DMS114 treated with DMSO at 0.1 percent for 48 hours (cell line): ENCODE data around the gene ZFP36L1.

ENCODE experiments used
- DNase-seq: peaks from one replicate; lab custom pipeline; 2025; ENCODE audit not compliant: unreplicated experiment; lab: John Stamatoyannopoulos, UW

Gene ZFP36L1, protein sequence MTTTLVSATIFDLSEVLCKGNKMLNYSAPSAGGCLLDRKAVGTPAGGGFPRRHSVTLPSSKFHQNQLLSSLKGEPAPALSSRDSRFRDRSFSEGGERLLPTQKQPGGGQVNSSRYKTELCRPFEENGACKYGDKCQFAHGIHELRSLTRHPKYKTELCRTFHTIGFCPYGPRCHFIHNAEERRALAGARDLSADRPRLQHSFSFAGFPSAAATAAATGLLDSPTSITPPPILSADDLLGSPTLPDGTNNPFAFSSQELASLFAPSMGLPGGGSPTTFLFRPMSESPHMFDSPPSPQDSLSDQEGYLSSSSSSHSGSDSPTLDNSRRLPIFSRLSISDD

DNA sequence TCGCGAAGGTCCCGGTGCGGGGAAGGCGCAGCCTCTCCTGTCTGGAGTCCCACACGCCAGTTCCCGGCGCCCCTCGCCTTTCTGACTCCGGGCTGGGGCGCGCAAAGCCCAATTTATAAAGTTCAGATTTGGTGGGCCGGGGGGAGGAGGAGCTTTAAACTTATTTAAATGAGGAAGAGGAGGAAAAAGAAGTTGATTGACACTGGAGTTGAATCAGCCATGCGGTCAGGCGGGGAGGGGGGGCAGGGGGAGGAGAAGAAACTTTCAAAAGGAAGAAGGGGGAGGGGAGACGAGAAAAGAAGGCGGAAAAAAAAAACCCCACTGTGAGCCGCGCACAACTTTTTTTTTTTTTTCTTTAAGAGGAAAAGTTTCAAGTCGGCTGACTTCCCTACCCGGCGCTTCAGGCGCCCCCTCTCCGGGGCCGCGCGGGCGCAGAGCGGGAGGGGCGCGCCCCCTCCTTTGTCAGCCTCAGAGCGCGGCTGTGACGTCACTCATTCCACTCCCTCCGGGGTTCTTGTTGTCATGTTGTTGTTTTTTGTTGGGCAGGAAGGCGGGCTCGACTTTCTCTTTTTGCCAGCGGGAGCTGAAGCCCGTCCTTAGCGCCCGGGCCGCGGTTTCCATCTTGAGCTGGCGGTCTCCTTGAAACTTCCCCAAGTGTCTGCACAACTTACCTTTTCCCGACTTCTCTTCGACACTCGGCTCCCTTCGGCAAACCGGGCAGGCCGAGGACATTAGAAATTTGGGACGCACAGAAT, at the start of gene ZFP36L1:
TSS of gene ZFP36L1 (minus strand) at position 89 of the 755 bp plus-strand sequence. CDS start 129 bp downstream, outside the sequence.
- DNase-seq = peak; percentile 77

GRCh38 chr14:68842298-68842697, 49.4 kb upstream of the ZFP36L1 start:
- no peak for DNase-seq

DNA sequence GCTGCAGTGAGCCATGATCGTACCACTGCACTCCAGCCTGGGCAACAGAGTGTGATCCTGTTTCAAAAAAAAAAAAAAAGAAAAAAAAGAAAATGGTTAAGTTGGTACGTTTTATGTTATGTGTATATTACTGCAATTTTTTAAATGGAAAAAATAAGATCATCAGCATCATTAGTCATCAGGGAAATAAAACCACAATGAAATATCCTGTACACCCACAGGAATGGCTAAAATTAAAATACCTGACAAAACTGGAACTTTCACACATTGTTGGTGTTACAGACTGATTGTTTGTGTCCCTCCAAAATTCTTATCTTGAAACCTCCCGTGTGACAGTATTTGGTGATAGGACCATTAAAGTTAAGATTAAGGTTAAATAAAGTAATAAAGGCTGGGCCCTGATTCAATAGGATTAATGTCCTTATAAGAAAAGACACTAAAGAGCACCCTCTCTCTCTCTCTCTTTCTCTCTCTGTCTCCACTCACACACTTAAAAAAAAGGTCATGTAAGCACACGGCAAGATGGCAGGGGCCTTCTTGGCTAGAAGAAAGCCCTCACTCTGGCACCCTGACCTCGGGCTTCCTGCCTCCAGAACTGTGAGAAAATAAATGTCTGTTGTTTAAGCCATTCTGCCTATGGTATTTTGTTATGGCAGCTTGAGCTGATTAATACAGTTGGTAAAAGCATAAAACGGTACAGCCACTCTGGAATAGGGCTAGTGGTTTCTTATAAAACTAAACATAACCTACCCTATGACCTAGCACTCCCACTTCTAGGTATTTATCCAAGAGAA, 48.3 kb upstream of the ZFP36L1 start:
- no peak for DNase-seq

DNA sequence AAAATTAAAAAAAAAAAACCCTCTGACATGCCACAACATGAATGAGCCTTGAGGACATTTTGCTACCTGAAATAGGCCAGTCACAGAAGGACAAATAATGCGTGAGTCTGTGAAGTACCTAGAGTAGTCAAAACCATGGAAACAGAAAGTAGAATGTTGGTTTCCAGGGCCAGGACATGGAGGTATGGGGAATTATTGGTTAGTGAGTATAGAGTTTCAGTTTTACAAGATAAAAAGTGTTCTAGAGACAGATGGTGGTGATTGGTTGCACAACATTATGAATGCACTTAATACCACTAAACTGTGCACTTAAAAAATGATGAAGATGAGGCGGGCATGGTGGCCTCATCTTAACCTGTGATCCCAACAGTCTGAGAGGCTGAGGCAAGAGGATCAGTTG, 47.6 kb upstream of the ZFP36L1 start:
- no peak for DNase-seq

- DNase-seq = no peak
Measured at GRCh38 chr14:68836082-68836481, 43.2 kb upstream of the ZFP36L1 start.

DNA sequence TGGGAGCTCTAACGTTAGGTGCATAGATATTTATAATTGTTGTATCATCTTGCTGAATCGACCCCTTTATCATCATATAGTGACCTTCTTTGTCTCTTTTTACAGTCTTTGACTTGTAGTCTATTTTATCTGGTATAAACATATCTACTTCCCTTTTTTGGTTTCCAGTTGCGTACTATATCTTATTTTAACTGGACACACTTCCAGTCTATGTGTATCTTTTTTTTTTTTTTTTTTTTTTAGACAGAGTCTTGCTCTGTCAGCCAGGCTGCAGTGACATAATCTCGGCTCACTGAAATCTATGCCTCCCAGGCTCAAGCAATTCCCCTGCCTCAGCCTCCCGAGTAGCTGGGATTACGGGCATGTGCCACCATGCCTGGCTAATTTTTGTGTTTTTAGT, 41.9 kb upstream of the ZFP36L1 start:
- no peak for DNase-seq

DNA sequence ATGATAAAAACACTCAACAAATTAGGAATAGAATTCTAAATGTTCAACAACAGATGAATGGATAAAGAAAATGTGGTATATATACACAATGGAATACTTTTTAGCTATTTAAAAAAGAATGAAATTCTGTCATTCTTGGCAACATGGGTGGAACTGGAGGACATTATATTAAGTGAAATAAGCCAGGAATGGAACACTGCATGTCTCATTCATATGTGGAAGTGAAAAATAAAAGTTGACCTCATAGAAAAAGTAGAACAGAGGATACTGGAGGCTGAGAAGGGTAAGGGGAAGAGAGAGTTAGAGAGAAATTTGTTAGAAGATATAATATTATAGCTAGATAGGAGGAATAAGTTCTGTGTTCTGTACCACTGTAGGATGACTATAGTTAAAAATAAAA, 35.8 kb upstream of the ZFP36L1 start:
- DNase-seq = no peak

DNA sequence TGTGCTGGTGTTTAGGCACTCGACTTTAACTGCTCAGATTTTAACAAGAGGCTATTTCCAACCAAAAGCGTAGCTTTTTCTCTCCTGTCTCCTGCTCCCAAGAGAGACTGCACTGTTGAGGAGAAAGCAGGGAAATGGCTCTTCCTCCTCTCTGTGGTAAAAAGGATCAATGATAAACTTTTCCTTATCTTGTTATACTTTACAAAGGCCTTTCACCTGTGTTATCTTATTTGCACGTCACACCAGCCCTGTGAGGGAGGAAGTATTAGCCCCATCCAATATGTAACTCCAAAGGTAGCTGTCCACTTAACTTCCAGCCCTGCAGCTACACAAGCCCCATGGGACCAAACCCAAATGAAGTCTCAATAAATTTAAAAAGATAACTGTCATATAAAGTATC, 32.9 kb upstream of the ZFP36L1 start:
- DNase-seq = no peak

DNA sequence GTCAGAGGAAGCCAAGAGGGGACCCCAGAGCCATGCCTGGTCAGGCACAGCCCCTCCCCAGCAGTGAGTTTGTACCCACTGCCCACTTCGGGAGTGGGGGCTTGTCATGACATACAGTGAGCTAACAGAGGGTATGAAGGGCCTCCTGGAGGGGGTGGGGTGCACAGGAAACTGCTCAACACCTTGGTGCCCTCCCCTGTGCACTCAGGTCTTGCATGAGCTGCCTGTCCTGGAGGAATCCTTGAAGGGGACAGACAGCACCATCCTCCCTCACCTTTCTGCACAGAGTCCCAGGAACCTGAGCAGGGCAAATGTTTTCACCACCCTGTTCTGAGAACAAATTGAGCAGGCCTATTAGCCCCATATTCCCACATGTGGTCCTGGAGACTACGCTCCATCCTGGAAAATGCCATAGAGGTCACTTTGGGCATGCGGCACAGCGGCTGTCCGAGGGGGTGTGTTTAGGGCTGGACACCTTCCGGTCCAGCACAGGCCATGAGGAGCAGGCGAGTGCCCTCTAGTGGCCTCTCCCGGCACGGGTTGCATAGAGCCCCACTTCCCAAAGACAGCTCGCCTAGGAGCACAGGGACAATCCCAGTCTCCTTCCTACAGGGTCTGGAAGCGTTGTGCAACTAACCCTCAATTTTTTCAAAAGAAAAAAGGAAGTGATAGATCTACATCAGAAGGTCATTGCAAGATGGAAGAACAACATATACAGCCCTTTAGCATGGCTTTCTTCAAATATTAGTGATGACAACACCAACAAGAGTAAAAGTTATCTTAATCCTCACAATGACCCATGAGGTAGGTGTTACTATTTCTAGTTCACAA, 31.9 kb upstream of the ZFP36L1 start:
- no peak for DNase-seq

DNA sequence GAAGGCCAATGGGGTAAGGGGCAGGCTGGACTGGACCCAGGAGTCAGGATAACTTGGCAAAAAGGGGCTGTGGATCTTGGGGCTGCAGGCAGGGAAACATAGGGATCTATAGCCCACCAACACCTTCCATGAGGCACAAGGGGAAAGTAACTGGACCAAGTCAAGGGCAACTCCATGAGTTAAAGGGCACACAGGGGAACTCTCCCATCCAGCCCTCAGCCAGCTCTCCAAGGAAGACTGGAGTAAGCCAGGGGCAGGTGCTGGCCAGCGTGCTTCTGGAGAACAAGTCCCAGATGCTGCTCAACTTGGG, 31.3 kb upstream of the ZFP36L1 start:
- DNase-seq = no peak

DNA sequence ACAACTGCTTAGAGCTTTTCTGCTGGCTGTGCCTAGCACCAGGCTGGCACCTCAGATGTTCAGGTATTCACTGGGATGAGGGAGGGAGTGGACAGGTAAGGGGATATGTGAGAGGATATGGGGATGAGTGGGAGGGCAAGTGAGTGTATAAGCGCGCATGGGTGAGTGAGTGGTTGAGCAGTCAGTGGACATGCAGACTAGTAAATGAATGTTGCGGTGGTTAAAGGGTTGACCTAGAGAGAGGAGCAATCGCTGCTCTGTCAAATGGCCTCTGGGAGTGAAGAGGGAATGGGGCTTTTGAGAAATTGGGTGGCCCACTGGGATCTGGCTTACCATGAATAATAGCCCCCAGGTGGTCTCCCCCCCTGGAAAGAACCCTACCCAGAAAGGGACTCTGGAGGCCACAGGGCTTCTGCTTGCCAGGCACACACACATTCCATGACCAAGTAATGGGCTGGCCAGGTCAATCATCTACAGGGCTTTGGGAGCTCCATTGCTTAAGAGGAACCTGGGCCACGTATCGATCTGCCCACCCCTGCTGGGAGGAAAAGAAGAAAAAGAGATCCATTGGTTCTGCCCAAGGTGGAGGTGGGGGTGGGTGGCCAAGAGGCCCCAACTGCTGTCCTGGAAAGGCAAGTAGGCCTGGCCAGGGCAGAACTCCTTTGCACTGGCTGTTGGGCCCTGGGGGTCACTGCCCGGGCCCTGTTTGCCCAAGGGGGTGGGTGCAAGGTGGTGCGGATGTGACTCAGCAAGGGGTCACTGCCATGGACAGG, 30.8 kb upstream of the ZFP36L1 start:
- no peak for DNase-seq

- no peak for DNase-seq
Measured at GRCh38 chr14:68822926-68823325, 30.1 kb upstream of the ZFP36L1 start.

DNA sequence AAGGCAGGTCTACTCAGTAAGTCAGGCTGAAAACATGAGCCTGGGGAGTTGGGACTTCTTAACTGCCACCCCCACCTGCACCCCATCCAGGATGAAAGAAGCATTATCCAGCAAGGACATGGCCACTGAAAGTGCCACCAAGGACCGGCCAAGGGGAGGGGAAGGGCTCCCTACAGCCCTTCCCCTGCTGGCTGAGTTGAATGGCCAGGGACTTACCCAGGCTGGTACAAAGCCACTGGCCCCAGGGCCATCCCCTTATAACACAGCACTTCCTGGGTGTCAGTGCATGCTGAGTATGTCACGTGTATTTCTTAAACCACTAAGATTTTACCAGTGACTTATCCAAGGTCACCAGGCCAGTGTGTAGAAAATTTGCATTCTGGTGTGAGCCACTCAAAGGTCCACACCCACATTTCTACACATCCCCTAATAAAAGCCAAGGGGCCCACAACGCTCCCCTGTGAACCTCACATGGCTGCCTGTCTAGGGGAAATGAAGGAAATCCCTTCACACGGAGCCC, 29.3 kb upstream of the ZFP36L1 start:
- DNase-seq = no peak

DNA sequence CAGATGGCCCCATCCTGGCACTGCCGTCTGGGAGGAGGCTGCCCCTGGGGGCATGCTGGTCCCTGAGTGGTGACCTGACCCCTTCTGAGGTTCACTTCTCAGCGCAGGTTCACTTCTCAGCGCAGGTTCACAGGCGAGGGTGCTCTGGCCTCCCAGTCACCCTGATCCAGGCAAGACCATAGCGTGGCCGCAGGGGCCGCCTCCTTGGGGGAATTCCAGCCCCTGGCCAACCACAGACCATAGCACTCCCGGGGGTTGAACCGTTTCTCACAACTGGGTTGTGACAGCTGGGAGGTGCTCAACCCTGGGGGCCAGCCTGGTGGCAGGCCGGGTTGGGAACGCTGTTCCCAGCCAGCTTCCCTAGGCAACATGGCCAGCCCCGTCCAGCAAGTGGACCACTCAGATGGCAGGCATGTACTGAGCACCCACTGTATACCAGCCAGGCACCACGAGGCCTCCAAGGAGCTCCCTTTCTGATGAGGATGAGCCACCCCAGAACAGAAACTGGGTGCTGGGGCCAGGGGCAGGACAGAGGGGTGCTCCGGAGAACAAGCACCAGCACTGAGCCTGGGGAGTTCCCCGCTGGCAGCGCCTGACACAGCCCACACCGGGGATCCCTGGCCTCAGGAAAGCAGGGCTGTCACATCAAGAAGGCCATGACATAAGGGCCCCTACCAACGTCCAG, 28.3 kb upstream of the ZFP36L1 start:
- DNase-seq = no peak

DNA sequence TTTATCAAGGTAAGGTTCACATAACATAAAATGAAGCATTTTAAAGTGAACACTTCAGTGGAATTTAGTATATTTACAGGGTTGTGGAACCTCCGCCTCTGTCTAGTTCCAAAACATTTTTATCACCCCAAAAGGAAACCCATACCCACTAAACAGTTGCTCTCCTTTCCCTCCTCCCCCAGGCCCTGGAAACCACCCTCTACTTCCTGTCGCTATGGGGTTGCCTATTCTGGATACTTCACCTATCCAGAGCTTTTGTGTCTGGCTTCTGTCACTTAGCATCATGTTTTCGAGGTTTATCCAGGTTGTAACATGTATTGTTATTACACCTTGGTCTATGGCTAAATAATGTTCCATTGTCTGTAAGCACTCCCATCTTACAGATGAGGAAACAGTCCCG, 27.7 kb upstream of the ZFP36L1 start:
- no peak for DNase-seq

DNA sequence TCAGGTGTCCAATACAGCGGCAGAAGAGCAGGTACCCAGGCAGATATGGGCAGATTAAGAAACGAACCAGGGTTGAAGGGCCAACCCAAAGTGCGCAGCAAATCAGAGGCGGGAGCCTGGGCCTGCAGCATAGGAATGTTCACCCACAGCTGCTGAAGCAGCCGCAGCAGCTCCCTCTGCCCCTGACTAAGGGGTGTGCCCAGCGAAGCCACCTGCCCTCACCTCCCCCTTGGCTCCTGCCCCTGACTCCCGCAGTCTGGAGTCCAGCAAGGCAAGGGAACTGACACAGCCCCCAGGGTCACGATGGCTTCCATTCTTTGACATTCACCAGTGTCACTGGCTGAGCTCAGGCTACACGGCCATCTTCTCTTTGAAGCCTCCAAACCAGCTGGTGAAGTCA, 27.3 kb upstream of the ZFP36L1 start:
- DNase-seq = no peak

DNA sequence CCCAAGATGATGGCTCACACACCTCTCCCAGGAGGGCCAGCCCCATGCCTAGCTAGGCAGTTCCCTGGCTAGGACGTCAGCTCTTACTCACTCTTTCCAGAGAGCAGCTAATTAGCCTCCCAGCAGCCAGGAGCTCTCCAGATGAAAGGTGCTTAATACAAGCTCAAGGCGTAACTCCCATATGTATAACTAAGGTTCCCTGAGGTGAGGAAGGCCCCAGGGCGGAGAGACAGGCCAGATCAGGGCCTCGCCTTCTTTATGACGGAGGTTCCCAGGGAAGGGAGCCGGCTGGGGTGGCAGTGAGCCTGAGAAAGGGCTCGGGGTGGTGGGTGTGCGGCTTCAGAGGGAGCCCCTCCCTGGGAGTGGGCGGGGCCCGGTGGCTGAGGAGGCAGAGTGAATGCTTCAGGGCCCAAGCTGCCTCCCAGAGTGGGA, 26.4 kb upstream of the ZFP36L1 start:
- DNase-seq = no peak

- DNase-seq = no peak
Measured at GRCh38 chr14:68817506-68818212, 24.8 kb upstream of the ZFP36L1 start.

DNA sequence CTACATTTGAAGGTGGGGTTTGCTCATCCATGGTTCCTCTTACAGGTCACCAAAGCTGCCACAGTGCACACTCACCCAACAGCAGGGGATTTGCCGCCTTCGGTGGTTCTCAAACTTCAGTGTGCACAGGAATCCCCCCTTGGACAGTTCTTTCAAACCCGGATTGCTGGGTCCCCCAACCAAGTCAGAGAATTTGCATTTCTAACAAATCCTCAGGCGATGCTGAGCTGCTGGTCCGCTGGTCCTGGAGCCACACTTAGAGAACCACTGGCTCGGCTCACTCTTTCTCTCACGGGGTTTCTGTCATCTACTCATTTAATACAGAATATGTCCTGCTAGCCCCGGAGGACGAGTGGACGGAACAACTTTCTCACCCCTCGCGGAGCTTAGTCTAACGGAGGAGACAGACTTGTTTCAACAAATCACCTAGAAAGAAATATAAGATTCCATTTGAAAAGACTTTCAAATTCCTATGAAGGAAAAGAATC, 24.1 kb upstream of the ZFP36L1 start:
- DNase-seq = no peak
